Left hindlimb (tissue), 1 donor: ENCODE data around the gene ESD.

Source experiments
- DNase-seq: peaks from one replicate; pipeline ENCODE4 v3.0.0-alpha.2; 2018

ESD gene

GRCh38 chr13:46743191-46743590 lies 53.8 kb downstream of the ESD start:
- no peak for DNase-seq

- DNase-seq, result no peak
Measured at GRCh38 chr13:46739447-46740098, 57.4 kb downstream of the ESD start.

- no peak for DNase-seq
Measured at GRCh38 chr13:46738766-46739165, 58.2 kb downstream of the ESD start.

GRCh38 chr13:46738055-46738454 lies 58.9 kb downstream of the ESD start:
- no peak for DNase-seq

- no peak for DNase-seq
Measured at GRCh38 chr13:46736541-46737310, 60.2 kb downstream of the ESD start.

- no peak for DNase-seq
Measured at GRCh38 chr13:46735425-46735824, 61.5 kb downstream of the ESD start.

GRCh38 chr13:46731535-46731934 lies 65.4 kb downstream of the ESD start:
- no peak for DNase-seq

- no peak for DNase-seq
Measured at GRCh38 chr13:46728777-46729176, 68.2 kb downstream of the ESD start.

GRCh38 chr13:46726347-46726746 lies 70.6 kb downstream of the ESD start:
- DNase-seq, result no peak
